NB4 (cell line): ENCODE measurements around the gene PLXNC1.

Source experiments
- DNase-seq: peaks from one replicate; pipeline ENCODE4 v3.0.0; 2010; ENCODE audit warnings: low read depth
- H3K4me3 ChIP-seq: one replicate; pipeline ENCODE4 v1.5.1; 2011; ENCODE audit warnings: mild to moderate bottlenecking, low read depth, low read length, moderate library complexity
- CTCF ChIP-seq: IDR thresholded peaks from one replicate; pipeline ENCODE4 v1.5.1; 2012; ENCODE audit warnings: low read depth, low read length
- MAX ChIP-seq: IDR thresholded peaks from 2 replicates; pipeline ENCODE4 v1.6.1; 2011; ENCODE audit warnings: low read depth, low read length
- MYC ChIP-seq: IDR thresholded peaks from 2 replicates; pipeline ENCODE4 v1.6.1; 2011; ENCODE audit warnings: low read depth, low read length
- POLR2A ChIP-seq: IDR thresholded peaks from 2 replicates; pipeline ENCODE4 v1.6.1; 2011; ENCODE audit warnings: mild to moderate bottlenecking; ENCODE audit not compliant: insufficient read length; ENCODE audit errors: extremely low read depth

PLXNC1 gene

GRCh38 chr12:94126067-94126466 is 22.3 kb upstream of the PLXNC1 start:
- H3K4me3 ChIP-seq, result no peak overlapping the region
- TF ChIP-seq POLR2A (no peak), CTCF (no peak), MAX (no peak), MYC (no peak)
- DNase-seq, result no peak

GRCh38 chr12:94127239-94128131 is 20.9 kb upstream of the PLXNC1 start:
- no peak for DNase-seq
- TF ChIP-seq MAX (no peak), MYC (no peak), CTCF (no peak), POLR2A (no peak)
- H3K4me3 ChIP-seq, result no peak overlapping the region

- TF ChIP-seq POLR2A (no peak), MAX (no peak), MYC (no peak), CTCF (no peak)
- DNase-seq, result peak; percentile 27
- no peak overlapping the region for H3K4me3 ChIP-seq
Observed at GRCh38 chr12:94128280-94128679, 20.1 kb upstream of the PLXNC1 start.

- no peak overlapping the region for H3K4me3 ChIP-seq
- TF ChIP-seq CTCF (peak; percentile 69), POLR2A (no peak)
- DNase-seq, result peak; percentile 76
Observed at GRCh38 chr12:94133964-94134795, 14.2 kb upstream of the PLXNC1 start.

GRCh38 chr12:94135896-94136295 is 12.5 kb upstream of the PLXNC1 start:
- no peak overlapping the region for H3K4me3 ChIP-seq
- TF ChIP-seq MAX, result no peak
- TF ChIP-seq MYC, result no peak
- TF ChIP-seq POLR2A, result no peak
- TF ChIP-seq CTCF, result no peak
- DNase-seq, result no peak
